ENCODE results near the gene NR5A2. TPM values are rescaled to one million over a fixed set of nuclear protein-coding genes. Genes with fewer than 3 reads are reported as not detected.
A peak's percentile ranks its signal among the peaks of the same experiment; 100 is the strongest.
"Not testable (repeated sequence)": the region's sequence is repeated elsewhere in the genome, so short reads cannot be mapped to it uniquely, and the experiment has no call there.

The NR5A2 gene
- total RNA-seq, 1 donor from 2014 or later, result 6.9 TPM

GRCh38 chr1:200176798-200177197 lies 149.3 kb downstream of the NR5A2 start:
- intact Hi-C loops (cut with DNase I), result no loop called here
- no peak for DNase-seq (ENCODE audit: low spot score)
- no peak for ATAC-seq

GRCh38 chr1:200178340-200178739 lies 150.8 kb downstream of the NR5A2 start:
- DNase-seq (ENCODE audit: low spot score), result no peak
- ATAC-seq, result no peak
- intact Hi-C loops (cut with DNase I), result no loop called here

- ATAC-seq, result no peak
- intact Hi-C loops (cut with DNase I), result no loop called here
- DNase-seq (ENCODE audit: low spot score), result no peak
Observed at GRCh38 chr1:200179126-200179780, 151.7 kb downstream of the NR5A2 start.

- ATAC-seq (no peak), DNase-seq (ENCODE audit: low spot score) (no peak)
- intact Hi-C loops (cut with DNase I), result no loop called here
Observed at GRCh38 chr1:200179781-200180160, 152.3 kb downstream of the NR5A2 start.

GRCh38 chr1:200180821-200181220 lies 153.3 kb downstream of the NR5A2 start:
- intact Hi-C loops (cut with DNase I), result no loop called here
- ATAC-seq (peak; percentile 30), DNase-seq (ENCODE audit: low spot score) (no peak)

- DNase-seq (ENCODE audit: low spot score), result no peak
- intact Hi-C loops (cut with DNase I), result no loop called here
Observed at GRCh38 chr1:200181861-200182260, 154.4 kb downstream of the NR5A2 start.

GRCh38 chr1:200182701-200183100 lies 155.2 kb downstream of the NR5A2 start:
- no peak for DNase-seq (ENCODE audit: low spot score)
- intact Hi-C loops (cut with DNase I), result no loop called here

More at GRCh38 chr1:200181861-200182260, 154.4 kb downstream of the NR5A2 start:
- no peak for ATAC-seq

GRCh38 chr1:200183637-200184036 lies 156.1 kb downstream of the NR5A2 start:
- DNase-seq (ENCODE audit: low spot score) (no peak), ATAC-seq (no peak)
- intact Hi-C loops (cut with DNase I), result no loop called here

More at GRCh38 chr1:200182701-200183100, 155.2 kb downstream of the NR5A2 start:
- ATAC-seq, result no peak

- intact Hi-C loops (cut with DNase I), result no loop called here
- DNase-seq (ENCODE audit: low spot score), result peak; percentile 71
- peak; percentile 66 for ATAC-seq
Observed at GRCh38 chr1:200184196-200184595, 156.7 kb downstream of the NR5A2 start.

- ATAC-seq; intact Hi-C loops (cut with DNase I); DNase-seq (ENCODE audit: low spot score): not testable (repeated sequence)
Observed at GRCh38 chr1:200185191-200185590, 157.7 kb downstream of the NR5A2 start.

- intact Hi-C loops (cut with DNase I); ATAC-seq; DNase-seq (ENCODE audit: low spot score): not testable (repeated sequence)
Observed at GRCh38 chr1:200187332-200187731, 159.8 kb downstream of the NR5A2 start.

- DNase-seq (ENCODE audit: low spot score) (no peak), ATAC-seq (no peak)
- intact Hi-C loops (cut with DNase I), result no loop called here
Observed at GRCh38 chr1:200191993-200192392, 164.5 kb downstream of the NR5A2 start.

- no peak for ATAC-seq
- no peak for DNase-seq (ENCODE audit: low spot score)
- intact Hi-C loops (cut with DNase I), result no loop called here
Observed at GRCh38 chr1:200194477-200194876, 167.0 kb downstream of the NR5A2 start.

GRCh38 chr1:200198236-200198635 lies 170.7 kb downstream of the NR5A2 start:
- intact Hi-C loops (cut with DNase I), result no loop called here
- ATAC-seq (no peak), DNase-seq (ENCODE audit: low spot score) (no peak)

- DNase-seq (ENCODE audit: low spot score) (no peak), ATAC-seq (no peak)
- intact Hi-C loops (cut with DNase I), result no loop called here
Observed at GRCh38 chr1:200205216-200205995, 177.9 kb downstream of the NR5A2 start.

GRCh38 chr1:200206340-200206739 lies 178.8 kb downstream of the NR5A2 start:
- intact Hi-C loops (cut with DNase I), result no loop called here
- no peak for DNase-seq (ENCODE audit: low spot score)
- ATAC-seq, result no peak

GRCh38 chr1:200206761-200207160 lies 179.3 kb downstream of the NR5A2 start:
- no peak for DNase-seq (ENCODE audit: low spot score)
- intact Hi-C loops (cut with DNase I), result no loop called here
- ATAC-seq, result no peak

GRCh38 chr1:200207711-200208126 lies 180.2 kb downstream of the NR5A2 start:
- no peak for ATAC-seq
- intact Hi-C loops (cut with DNase I), result no loop called here
- no peak for DNase-seq (ENCODE audit: low spot score)

- DNase-seq (ENCODE audit: low spot score), result no peak
- ATAC-seq, result no peak
- intact Hi-C loops (cut with DNase I), result no loop called here
Observed at GRCh38 chr1:200211157-200211556, 183.6 kb downstream of the NR5A2 start.

GRCh38 chr1:200213392-200213791 lies 185.9 kb downstream of the NR5A2 start:
- intact Hi-C loops (cut with DNase I), result no loop called here
- DNase-seq (ENCODE audit: low spot score) (no peak), ATAC-seq (no peak)
